GM21576 (cell line): ENCODE data around the gene ZBED4.

Experiments used
- ATAC-seq: cut with Tn5 transposase; IDR thresholded peaks from one replicate; pipeline ENCODE4 v1.9.1; 2021; ENCODE audit warnings: mild to moderate bottlenecking, moderate library complexity; ENCODE audit not compliant: unreplicated experiment

Gene ZBED4

DNA sequence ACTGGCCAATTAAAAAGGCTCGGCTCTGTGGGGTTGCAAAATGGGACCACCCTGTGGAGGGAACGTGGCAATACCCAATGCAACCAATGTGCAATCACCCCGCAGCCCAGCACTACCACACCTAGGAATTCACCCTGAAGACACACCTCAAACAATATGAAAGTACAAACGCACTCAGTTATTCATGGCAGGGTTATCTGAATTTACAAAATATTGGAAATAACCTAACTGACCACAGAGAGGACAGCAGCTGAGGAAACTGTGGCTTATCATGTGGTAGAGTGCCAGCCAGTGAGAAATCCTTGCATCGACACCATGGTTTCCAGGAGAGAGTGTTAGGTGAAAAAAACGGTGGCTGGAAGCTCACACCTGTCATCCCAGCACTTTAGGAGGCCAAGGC, 45.9 kb downstream of the ZBED4 start:
- ATAC-seq = no peak

DNA sequence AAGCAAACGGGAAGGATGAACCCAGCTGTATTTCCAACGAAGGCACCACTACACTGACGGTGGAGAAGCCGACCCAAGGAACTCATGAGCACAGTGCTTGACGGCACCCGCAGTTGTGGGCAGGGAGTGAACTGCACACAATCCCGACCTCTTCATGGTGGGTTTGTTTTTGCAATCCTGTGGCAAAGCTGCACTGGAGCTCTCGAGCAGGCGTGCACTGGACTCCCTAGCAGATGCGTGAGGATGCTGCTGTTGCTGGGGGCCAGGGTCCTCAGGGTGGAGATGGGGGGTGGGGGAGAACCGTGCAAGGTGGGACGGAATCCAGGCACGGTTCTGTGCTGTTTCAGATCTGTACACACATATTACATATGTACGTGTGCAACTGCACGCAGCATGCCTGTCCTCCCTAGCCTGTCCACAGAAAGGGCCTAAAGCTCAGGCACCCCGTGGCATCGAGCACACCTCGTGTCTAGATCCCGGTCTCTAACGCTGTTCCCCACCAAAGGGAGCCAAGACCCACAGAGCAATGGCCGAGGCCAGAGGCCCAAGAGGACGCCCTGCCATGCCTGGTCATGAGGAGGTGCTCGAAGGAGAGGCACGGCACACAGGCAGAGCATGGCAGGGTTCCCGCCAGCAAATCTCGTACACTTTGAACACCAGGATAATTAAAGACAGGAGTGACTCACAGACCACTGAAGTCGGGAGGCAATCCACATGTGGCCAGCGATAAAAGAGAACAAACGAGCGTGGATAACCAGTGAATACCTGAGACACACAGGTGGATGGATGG, 47.0 kb downstream of the ZBED4 start:
- no peak for ATAC-seq

- ATAC-seq = no peak
These were observed 47.8 kb downstream of the ZBED4 start for GRCh38 chr22:49901457-49901856.

DNA sequence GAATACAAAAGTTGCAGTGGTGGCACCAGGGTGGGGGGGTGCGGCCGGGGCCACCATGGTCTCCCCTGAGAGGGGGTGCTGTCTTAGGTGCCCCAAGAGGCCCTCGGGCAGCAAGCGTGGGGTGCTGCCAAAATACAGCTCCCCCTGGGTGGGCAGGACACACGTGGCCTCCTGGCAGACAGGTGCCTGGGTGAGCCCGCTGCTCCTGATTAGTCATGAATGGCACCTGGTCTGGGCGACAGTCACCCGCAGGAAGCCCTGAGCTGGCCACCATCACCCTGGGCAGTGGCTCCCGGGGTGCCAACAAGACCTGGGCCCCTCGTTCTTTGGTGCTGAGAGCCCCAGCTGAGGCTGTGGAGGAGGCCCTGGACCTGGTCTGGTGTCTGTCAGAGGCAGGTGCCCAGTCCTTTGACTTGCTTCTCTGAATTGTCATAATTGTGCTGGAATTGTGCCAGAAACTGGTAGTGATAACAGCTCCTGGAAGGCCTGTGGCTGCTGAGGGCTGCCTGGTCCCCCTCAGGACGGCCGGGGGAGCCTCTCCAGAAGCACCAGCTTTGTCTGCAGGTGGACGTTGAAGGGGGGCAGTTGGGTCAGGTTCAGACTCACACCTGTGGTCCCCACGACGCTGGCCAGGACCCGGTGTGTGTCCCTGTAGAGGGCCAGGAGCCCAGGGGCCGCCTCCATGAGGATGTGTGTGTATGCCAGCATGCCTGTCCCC, 49.8 kb downstream of the ZBED4 start:
- ATAC-seq = no peak

GRCh38 chr22:49904040-49904369, 50.4 kb downstream of the ZBED4 start:
- ATAC-seq = no peak

GRCh38 chr22:49905465-49905864, 51.8 kb downstream of the ZBED4 start:
- ATAC-seq = no peak

GRCh38 chr22:49906071-49906798, 52.6 kb downstream of the ZBED4 start:
- no peak for ATAC-seq

- ATAC-seq = no peak
These were observed 53.2 kb downstream of the ZBED4 start for GRCh38 chr22:49906799-49907290.

DNA sequence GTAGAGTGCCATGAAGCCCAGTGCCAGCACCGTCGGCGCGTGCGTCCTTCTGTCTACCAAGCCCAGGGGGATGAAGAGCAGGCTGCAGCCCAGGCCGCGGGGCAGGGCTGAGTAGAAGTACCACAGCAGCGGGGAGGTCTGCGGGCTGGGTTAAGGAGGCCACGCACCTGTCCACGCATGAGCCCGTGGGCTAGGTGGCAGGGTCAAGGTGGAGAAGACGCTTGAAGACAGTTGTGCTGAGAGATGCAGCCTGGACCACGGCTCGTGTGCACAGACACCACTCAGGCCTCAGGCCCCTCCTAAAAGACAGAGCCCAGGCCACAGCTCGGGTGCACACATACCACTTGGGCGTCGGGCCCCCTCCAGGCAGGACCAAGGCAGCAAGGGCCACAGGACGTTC, 54.2 kb downstream of the ZBED4 start:
- no peak for ATAC-seq

DNA sequence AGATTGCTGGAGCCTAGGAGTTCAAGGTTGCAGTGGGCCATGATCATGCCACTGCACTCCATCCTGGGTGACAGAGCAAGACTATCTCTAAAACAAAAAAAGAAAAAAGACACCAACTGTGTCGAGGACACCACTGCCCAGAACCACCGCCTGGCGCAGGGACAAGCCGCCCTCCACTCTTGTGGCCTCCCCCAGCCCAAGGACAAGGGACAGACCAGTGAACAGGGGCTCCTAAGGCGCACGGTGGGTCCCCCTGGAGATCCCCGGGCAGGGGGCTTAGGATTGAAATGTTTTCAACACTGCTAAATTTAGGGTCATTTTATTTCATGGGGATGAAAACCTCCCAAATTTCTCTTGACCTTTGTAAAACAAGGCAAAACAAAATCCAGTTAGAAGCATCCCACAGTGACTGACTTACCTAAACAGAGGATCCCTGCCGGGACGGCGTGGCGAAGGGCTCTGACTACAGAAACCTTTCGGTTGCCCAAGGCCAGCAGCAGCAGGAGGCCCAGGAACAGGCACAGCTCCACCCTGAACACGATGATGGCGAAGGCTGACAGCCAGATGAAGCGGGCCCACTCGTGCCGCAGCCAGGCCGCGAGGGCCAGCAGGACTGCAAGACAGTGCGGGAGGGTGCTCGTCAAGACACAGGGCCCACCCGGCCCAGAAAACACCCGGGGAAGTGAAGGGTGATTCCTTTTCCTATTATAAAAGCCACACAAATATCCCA, 56.0 kb downstream of the ZBED4 start:
- ATAC-seq = no peak

- ATAC-seq = no peak
These were observed 56.8 kb downstream of the ZBED4 start for GRCh38 chr22:49910229-49911155.

- ATAC-seq = no peak
These were observed 58.4 kb downstream of the ZBED4 start for GRCh38 chr22:49911881-49912625.

GRCh38 chr22:49913026-49913425, 59.4 kb downstream of the ZBED4 start:
- no peak for ATAC-seq

DNA sequence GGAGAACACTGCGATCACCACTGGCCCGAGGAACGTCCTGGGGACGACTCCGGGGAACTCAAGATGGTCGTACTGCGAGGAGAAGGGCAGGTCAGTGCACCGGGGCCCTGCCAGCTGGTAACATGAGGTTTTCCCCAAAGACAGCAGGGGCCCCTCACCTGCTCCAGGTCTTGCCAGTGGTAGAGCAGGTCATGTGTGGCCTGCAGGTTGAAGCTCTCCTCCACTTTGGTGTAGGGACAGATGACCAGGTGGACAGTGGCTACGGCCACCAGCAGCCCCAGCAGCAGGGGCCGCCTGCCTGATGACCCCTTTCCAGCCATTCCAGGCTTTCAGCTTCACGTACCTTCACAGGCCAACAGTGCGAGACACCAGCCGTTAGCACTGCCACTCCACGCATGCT, 59.8 kb downstream of the ZBED4 start:
- no peak for ATAC-seq

DNA sequence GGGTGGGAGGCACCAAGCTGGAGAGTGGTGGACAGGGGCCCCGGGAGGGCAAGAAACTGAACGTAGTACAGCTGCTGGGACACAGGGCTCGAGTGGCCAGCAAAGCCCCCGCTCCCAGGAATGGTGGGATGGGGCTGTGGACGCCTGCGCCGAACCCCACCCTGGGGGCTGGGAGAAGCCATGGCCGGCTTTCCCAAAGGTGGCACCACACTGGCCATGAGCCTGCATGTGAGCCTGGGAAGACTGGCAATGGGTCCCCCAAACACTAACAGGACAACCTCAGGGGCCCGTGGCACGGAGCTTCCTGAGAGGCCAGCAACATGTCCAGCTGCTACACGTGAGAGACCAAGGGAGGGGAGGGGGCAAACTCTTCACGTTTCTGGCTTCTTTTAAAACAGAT, 60.6 kb downstream of the ZBED4 start:
- ATAC-seq = no peak

- ATAC-seq = no peak
These were observed 62.0 kb downstream of the ZBED4 start for GRCh38 chr22:49915610-49916009.

DNA sequence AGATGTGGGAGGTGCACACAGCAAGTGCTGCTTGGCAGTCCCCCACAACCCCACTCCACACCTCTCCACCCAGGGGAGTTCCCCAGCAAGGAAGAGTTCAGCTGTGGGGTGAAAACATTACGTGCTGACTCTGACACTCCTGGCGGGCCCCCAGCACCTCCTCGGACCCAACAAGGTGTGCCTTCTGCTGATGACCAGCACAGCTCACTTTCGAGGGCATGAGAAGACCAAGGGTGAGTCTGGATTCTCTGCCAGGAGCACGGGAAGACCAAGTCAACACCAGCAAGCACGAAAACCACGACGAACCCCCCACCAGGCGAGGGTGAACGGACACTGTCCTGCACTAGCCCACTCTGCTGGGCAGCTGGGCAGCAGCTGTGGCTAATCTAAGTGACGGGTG, 63.2 kb downstream of the ZBED4 start:
- no peak for ATAC-seq

- ATAC-seq = peak; percentile 79
These were observed 64.6 kb downstream of the ZBED4 start, which contains the start of the genes ALG12 and CRELD2 for GRCh38 chr22:49917974-49918910. Gene ALG12, minus strand, starts transcription at chr22:49918438. Its CDS starts 4,673 bp downstream, at chr22:49913765. Gene CRELD2, plus strand, starts transcription at chr22:49918634. Its CDS starts 136 bp downstream, at chr22:49918770.
